Measurements from ENCODE around the gene CDK5.

The CDK5 gene

DNA sequence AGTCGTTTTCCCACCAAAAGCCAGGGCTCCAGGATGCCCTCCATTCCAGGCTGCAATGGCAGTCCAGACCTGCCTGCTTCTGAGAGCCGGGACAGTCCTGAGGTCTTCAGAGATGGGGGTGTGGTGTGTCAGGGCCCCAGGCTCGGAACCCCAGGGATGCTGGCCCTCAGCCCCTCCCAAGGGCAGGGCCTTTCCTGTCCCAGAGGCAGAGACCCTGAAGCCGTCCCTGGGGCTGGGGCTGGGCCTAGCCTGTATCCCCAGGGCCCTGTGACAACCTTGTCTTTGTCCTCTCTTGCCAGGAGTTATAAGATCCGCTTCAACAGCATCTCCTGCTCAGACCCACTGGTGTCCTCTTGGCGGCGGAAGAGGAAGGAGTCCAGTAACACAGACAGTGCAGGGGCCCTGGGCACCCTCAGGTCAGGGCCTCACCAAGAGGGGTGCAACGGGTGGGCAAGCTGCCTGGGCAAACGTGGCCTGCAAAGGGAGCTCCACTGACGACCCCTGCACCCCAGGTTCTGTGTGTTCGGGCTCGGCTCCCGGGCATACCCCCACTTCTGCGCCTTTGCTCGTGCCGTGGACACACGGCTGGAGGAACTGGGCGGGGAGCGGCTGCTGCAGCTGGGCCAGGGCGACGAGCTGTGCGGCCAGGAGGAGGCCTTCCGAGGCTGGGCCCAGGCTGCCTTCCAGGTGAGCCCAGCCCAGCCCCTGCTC, 51.0 kb downstream of the CDK5 start:
- Histone ChIP-seq H3K9me3 (ENCODE audit: low read length) (no peaks in the 10 kb centered on the region), H3K27me3 (ENCODE audit: insufficient read depth, low read length) (no peaks in the 10 kb centered on the region), H3K4me3 (ENCODE audit: low read length) (no peak overlapping the region), H2AFZ (ENCODE audit: low read depth, low read length) (no peak overlapping the region), H3K4me1 (ENCODE audit: insufficient read depth, low read length) (peaks cover 8% of the 10 kb centered on the region), H3K36me3 (ENCODE audit: insufficient read depth, low read length) (no peaks in the 10 kb centered on the region)

DNA sequence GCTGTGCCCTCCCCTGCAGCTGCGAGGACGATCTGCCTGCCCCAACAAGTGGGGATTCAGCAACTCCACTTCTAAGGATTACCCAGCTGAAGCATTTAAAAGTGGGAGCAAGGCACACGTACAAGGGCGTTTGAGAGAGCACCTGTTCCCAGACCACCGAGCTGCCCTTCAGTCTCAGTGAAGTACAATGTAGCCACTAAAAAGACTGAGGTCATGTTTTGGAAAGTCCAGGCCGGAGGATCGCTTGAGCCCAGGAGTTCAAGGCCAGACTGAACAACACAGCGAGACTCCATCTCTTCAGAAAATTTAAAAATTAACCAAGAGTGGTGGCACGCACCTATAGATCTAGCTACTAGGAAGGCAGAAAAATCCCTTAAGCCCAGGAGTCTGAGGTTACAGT, 52.1 kb downstream of the CDK5 start:
- Histone ChIP-seq H3K4me3 (ENCODE audit: low read length) (no peak overlapping the region), H3K4me1 (ENCODE audit: insufficient read depth, low read length) (peaks cover 8% of the 10 kb centered on the region), H3K36me3 (ENCODE audit: insufficient read depth, low read length) (no peaks in the 10 kb centered on the region), H3K27me3 (ENCODE audit: insufficient read depth, low read length) (no peaks in the 10 kb centered on the region), H3K9me3 (ENCODE audit: low read length) (no peaks in the 10 kb centered on the region), H2AFZ (ENCODE audit: low read depth, low read length) (no peak overlapping the region)

Data from neuron (in vitro differentiated cells).